Hippocampal formation (tissue), 2 donors: Measurements from ENCODE around the gene PCYT2.

Experiments used
- DNase-seq, 2 donors: peaks; one replicate each; lab custom pipeline; 2025; lab: John Stamatoyannopoulos, UW

PCYT2 gene

GRCh38 chr17:81912441-81913309, 1.5 kb upstream of the PCYT2 start:
- no peak for DNase-seq

DNA sequence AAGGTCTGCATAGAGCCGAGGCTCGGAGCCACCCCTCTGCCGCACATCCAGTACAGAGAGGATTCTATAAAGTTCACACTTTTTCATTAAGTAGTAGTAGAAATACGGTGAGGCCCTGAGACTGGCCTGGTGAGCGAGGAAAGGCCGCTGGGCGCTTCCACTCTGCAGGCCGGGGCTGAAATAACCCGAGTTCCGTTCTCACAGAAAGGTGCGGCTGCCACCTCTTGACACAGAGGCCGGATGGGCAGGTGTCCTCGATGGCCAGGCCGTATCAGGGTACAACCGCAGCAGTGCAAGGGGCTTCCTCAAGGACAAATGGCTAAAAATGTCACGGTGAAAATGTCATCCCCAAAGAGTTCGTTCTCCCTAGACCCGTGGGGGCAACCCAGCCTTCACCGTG, 770 bp upstream of the PCYT2 start:
- DNase-seq: no peak

GRCh38 chr17:81910840-81911276, 341 bp downstream of the PCYT2 start:
- no peak for DNase-seq

- no peak for DNase-seq
These were observed 996 bp downstream of the PCYT2 start for GRCh38 chr17:81909966-81910839.

DNA sequence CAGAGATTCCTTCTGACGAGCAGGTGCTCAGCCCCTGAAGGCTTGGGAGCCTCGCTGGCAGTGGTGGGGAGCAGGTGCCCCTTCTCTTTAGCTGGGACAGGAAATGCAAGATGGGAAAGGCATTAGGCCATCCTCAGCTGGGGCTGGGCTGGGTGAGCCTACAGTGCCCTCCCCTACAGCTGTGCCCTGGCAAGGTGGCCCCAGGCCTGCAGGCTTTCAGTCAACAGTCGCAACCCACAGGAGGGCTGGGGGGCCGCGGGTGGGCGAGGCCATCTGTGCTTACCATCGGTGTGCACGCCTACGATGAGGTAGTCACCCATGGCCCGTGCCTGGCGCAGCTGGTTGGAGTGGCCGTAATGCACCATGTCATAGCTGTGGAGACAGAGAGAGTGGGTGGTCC, 2.0 kb downstream of the PCYT2 start:
- no peak for DNase-seq

DNA sequence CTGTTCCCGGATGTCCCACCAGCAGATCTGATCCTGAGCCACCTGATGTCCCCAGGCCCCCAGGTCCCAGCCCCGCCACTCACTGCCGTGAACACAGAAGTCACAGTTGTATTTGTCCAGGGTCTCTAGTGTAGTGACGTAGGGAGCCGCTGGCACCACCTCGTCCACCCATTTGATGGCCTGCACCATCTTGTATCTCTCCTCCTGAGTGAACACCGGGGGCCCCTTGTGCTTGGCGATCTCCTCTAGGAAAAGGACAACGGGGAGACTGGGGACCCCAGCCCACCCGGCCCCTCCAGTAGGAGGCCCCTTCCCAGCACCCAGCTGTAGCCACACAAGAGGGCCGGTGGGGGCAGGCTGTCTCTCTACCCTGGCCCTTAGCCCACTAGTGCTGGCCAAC, 2.4 kb downstream of the PCYT2 start:
- DNase-seq: no peak

DNA sequence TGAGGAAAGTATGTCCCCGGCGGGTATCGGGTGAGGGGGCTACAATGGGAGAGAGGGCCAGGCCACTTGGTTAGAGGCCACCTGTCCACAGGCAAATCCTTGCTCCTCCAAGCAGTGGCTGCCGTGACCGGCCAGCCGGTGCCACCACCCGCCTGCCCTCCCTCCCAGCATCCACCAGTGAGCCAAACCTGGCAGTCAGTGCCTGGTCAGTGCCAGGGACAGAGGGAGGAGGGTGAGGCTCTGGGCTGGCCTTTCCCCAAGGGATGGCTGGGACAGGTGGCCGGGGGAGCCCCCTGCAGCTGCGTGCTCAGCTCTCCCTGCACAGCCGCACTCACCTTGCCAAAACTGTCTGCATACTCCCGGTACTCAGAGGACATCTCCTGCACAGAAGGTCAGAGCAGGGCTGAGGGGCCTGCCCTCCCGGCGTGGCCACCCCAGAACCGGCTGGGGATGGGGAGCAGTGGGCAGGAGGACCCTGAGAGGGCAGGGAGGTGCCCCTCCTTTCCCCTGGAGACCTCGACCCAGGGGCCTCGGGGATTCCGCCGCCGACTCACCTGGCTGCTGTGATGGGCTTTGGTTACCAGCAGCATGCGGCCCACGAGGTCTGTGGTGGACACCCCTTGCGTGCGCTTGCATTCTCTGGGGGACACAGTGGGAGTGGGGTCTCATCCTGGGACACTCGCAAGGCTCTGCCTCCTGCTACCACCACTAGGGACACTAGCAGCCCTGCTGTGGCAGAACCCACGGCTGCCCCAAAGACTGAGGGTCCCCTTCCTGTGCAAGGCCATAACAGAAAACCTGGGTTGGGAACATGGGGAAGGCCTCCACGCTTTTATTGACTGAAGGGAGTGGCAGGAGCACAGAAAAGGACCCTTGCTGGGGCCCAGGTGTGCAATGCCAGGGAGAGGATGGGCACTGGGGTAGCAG, 3.7 kb downstream of the PCYT2 start:
- no peak for DNase-seq

DNA sequence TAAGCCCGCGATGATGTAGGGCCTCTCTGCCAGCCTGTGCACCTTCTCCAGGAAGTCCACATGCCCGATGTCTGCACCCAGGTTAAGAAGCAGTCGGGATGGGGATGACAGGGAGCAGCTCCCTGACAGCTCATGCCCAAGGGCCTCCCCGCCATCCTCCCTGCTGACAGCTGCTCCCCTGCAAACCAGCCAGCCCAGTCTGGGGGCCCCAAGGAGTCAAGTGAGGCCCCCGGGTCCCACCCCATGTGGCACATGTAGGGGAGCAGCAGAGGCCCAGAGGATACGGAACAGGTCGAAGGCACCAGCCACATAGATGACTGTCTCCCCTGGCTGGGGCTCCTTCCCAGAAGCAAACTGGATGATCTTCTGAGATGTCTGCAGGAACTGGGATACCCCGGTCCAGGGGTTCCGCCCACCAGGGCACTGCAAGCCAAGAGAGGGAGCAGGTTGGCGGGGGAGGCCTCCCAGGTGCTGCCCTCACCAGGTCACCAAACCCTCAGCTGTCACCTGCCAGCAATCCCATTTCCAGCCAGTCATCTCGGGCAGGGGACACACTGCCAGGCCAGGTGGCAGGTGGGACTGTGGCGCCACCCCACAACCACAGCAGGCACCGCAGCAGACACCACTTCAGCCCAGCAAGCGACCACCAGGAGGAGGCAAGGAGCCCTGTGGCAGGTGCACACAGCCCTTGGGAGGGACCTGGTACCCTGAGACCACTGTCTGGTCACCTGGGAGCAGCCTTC, 4.6 kb downstream of the PCYT2 start:
- no peak for DNase-seq

GRCh38 chr17:81905993-81906392, 5.2 kb downstream of the PCYT2 start:
- no peak for DNase-seq

DNA sequence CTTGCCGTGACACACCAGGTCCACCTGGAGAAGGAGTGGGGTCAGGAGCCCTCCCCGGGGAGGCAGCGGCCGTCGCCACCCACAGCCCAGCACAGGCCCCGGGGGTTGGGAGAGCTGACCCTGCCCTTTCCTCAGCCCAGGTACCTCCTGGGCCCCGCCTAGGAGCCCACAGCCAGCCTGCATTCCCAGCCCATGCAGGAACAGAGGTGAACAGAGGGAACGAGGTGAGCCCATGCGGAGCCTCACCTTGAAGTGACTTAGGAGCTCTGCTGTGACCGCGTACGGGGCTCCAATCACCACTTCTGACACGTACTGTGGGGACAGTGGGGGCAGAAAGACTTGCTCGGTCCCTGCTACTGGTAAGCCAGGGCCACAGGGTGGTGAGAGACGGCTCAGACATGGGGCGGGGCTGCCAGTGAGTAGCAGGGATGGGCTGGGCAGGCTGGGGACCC, 5.7 kb downstream of the PCYT2 start:
- no peak for DNase-seq

- no peak for DNase-seq
These were observed 6.4 kb downstream of the PCYT2 start for GRCh38 chr17:81904600-81905423.

DNA sequence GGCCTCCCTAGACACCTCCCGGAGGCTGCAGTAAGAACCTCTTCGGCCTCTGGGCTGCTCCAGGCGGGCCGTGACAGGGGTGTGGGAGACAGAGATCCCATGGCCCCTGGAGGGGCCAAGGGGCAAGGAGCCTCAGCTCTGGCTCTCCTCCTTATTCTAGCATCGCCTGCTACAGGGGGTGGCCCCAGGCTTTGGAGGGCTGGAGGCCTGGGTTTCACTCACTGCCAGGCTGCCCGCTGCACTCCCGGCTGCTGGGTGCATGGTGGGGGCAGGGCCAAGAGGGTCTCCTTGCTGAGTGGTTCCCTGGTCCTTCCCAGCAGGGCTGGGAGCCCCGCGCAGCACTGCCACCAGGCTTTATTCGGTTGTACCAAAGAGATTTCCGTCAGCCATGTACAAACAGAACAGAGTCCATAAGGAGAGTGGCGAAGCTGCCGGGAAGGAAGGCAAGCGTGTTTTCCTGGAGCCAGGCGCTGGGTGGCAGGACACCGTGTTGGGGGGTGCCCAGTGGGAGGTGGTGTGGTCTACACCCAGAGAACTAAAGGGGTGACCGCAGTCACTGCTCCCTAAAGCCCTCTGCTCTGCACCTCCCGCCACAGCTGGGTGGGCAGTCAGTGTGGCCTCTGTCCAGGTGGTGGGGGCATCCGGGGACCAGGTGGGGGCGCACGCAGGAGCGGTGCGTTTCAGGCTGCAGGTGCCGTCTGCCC, 7.2 kb downstream of the PCYT2 start:
- DNase-seq: no peak

DNA sequence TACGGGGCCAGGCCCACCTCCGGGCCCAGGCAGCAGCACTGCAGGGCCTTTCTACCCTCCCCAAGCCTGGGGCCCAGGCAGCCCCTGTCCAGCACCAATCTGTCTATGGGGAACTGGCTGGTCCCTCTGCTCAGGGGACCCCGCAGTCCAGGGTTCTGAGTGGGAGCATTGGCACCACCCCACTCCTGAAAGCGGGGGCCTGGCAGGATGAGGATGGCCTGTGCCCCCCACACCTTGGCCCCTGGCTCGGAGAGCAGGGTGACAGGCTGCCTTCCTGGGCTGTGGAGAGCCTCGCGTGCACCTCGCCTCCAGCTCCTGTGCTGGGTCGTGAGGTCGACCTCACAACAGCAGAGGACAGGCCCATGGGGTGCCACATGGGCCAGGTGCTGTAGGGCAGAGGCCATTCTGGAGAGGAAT, 7.8 kb downstream of the PCYT2 start:
- DNase-seq: no peak

DNA sequence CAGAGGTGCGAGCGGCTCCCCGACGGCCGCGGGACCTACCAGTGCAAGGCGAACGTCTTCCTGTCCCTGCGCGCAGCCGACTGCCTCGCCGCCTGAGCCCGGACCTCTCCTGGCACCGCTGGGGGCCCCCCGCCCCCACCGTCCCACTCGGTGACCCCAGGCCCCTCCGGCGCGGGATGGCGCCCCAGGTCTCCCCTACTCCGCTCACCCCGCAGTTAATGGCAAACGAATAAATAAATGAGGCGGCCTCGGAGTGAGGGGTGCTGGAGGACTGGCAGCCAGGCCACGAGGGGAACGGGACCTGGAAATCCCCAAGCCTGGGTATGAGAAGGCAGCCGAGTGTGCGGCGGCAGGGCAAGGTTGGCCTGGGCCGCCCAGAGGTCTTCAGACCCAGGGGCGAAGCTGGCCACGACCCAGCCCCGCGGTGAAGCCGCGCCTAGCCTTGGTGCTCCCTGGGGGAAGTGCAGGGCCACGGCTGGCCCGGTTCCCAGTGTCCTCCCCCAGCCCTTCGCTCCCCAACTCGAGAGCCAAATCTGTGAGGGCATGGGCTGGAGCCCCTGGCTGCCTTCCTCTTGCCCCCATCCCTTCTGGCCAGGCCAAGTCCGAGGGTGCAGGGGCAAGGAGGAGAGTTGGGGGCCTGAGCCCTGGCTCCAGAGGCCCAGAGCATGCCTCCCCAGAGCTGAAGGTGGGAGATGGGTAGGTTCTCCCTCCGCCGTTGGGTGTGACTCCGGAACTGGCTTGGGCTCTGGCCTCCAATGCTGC, 8.4 kb downstream of the PCYT2 start:
- no peak for DNase-seq

DNA sequence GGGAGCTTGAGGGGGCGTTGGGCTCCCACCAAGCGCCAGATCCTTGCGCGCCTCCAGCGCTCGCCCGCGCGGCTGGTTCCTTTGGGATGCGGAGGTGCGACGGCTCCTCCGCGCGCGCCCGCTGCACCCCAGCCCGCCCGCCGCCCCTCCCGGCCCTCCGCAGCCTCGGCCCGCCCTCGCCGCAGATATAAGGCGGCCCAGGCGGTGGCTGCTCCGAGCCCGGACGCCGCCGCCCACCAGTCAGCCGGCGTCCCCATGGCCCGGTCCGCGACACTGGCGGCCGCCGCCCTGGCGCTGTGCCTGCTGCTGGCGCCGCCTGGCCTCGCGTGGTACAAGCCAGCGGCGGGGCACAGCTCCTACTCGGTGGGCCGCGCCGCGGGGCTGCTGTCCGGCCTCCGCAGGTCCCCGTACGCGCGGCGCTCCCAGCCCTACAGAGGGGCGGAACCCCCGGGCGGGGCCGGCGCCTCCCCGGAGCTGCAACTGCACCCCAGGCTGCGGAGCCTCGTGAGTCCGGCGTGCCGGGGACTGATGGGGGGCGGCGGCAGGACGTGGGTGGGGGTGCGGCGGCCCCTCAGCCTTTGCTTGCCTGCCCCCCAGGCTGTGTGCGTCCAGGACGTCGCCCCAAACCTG, 9.1 kb downstream of the PCYT2 start, which contains the start of gene NPB:
Gene NPB, plus strand, starts transcription at position 216 of the 630 bp plus-strand sequence. Its CDS starts 40 bp downstream, at position 256.
- no peak for DNase-seq

GRCh38 chr17:81901167-81902022, 9.8 kb downstream of the PCYT2 start:
- no peak for DNase-seq

DNA sequence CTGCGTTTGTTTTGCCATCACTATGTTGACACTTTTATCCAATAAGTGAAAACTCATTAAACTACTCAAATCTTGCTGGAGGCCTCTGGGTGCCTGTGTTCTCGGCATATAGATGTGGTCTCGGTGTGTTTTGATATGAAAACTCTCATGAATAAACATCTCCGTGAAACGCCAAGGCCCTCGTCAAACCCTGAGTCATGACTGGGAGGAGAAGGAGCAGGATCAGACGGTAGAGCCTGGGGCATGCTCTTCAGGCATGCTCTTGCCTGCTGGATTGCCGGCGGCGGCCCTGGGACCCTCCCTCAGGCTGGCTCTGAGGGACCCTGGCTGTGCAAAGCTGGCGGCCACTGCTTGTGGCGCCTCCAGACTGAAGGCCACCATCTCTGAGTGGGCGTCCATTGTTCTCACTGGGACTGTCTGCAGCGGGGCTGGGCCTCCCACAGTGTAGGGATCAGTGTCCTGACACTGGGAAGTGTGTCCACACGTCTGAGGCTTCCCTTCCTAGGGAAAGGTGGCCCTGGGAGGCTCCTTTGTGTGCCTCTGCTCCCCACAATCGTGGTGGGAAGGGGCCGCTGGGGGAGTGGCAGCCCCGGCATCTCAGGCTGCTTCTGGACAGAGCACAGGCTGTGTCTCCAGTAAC, 10.9 kb downstream of the PCYT2 start:
- DNase-seq: no peak
